SK-N-SH (cell line): ENCODE measurements around the gene CCHCR1. TPM values are rescaled to one million over a fixed set of nuclear protein-coding genes. Genes with fewer than 3 reads are reported as not detected.

Experiments used
- CTCF ChIA-PET: fragments of 300-600, 350-600 bp; formaldehyde crosslinking; extraction: SDS; loops from one replicate; lab custom pipeline; 2021; lab: Yijun Ruan, JAX
- POLR2A ChIA-PET: fragments of 350-600 bp; sonication (Branson Sonifier 250); formaldehyde crosslinking; extraction: SDS; loops from one replicate; lab custom pipeline; 2020; ENCODE audit warnings: antibody characterized with exemption, inconsistent platforms; lab: Yijun Ruan, JAX
- DNase-seq: peaks from one replicate; pipeline ENCODE4 v3.0.0; 2012
- H2AFZ ChIP-seq: fragments of 200-600 bp; sonication (generic); 2 replicates; pipeline ENCODE4 v1.8.1; 2016; ENCODE audit warnings: antibody characterized with exemption, mild to moderate bottlenecking, low read depth
- H3F3A ChIP-seq: fragments of 200-600 bp; sonication (generic); replicated peaks from 2 replicates; pipeline ENCODE3; 2016; ENCODE audit warnings: antibody characterized with exemption, mild to moderate bottlenecking; ENCODE audit not compliant: insufficient read depth
- H3K27ac ChIP-seq, 2 experiments: fragments of 200-500 bp in 1 of 2; fragments of 200-600 bp in 1 of 2; sonication (Bioruptor generic) in 1 of 2; sonication (generic), shearing (Covaris generic) in 1 of 2; 2 replicates each; pipeline versions ENCODE4 v1.5.1 to v1.6.1; 2014 to 2016; ENCODE audit warnings: low read depth in 2 of 2, inconsistent platforms in 1 of 2, low read length in 1 of 2, mild to moderate bottlenecking in 1 of 2, mixed read lengths in 1 of 2
- H3K27me3 ChIP-seq: fragments of 200-600 bp; sonication (generic), shearing (Covaris generic); 2 replicates; pipeline ENCODE4 v1.6.1; 2016; ENCODE audit warnings: mixed run types; ENCODE audit not compliant: insufficient read depth
- H3K36me3 ChIP-seq, 2 experiments: fragments of 200-500 bp in 1 of 2; fragments of 200-600 bp in 1 of 2; sonication (Bioruptor generic) in 1 of 2; sonication (generic) in 1 of 2; replicated peaks in 1 of 2; 2 replicates each; pipeline versions ENCODE3 to v1.5.1; 2014 to 2016; ENCODE audit warnings: low read length in 1 of 2, mild to moderate bottlenecking in 1 of 2; ENCODE audit not compliant: insufficient read depth in 2 of 2, control insufficient read depth in 1 of 2
- H3K4me1 ChIP-seq, 2 experiments: fragments of 200-500 bp in 1 of 2; fragments of 200-600 bp in 1 of 2; sonication (Bioruptor generic) in 1 of 2; sonication (generic), shearing (Covaris generic) in 1 of 2; 2 replicates each; pipeline versions ENCODE4 v1.5.1 to v1.6.1; 2014 to 2016; ENCODE audit warnings: low read depth in 1 of 2, low read length in 1 of 2, mixed run types in 1 of 2; ENCODE audit not compliant: insufficient read depth in 2 of 2, control insufficient read depth in 1 of 2
- H3K4me2 ChIP-seq: fragments of 200-600 bp; sonication (generic), shearing (Covaris generic); 2 replicates; pipeline ENCODE4 v1.6.1; 2017; ENCODE audit warnings: mixed run types
- H3K4me3 ChIP-seq, 2 experiments: fragments of 200-500 bp in 1 of 2; fragments of 200-600 bp in 1 of 2; sonication (Bioruptor generic) in 1 of 2; sonication (generic), shearing (Covaris generic) in 1 of 2; 2 replicates each; pipeline versions ENCODE4 v1.5.1 to v1.8.1; 2014 to 2016; ENCODE audit warnings: low read depth in 2 of 2, inconsistent platforms in 1 of 2, low read length in 1 of 2, mild to moderate bottlenecking in 1 of 2, mixed read lengths in 1 of 2, moderate library complexity in 1 of 2
- H3K79me2 ChIP-seq: fragments of 200-600 bp; sonication (generic); 2 replicates; pipeline ENCODE4 v1.8.1; 2017; ENCODE audit warnings: mild to moderate bottlenecking; ENCODE audit not compliant: insufficient read depth
- H3K9ac ChIP-seq: fragments of 200-600 bp; sonication (generic); 2 replicates; pipeline ENCODE4 v1.6.1; 2017; ENCODE audit warnings: mixed run types
- H3K9me2 ChIP-seq: fragments of 200-600 bp; sonication (generic); 2 replicates; pipeline ENCODE4 v1.6.1; 2017; ENCODE audit warnings: mixed run types
- H3K9me3 ChIP-seq: fragments of 200-600 bp; sonication (generic); 2 replicates; pipeline ENCODE4 v1.6.1; 2017; ENCODE audit warnings: mixed run types, mild to moderate bottlenecking, moderate library complexity
- H4K20me1 ChIP-seq: fragments of 200-600 bp; sonication (generic); 2 replicates; pipeline ENCODE4 v1.6.1; 2017; ENCODE audit warnings: mild to moderate bottlenecking, mixed run types; ENCODE audit not compliant: insufficient read depth
- CHD2 ChIP-seq: fragments of 150-350 bp; IDR thresholded peaks from 2 replicates; pipeline ENCODE4 v1.6.1; 2018; ENCODE audit warnings: low read length; ENCODE audit not compliant: partially characterized antibody
- ELF1 ChIP-seq: IDR thresholded peaks from 2 replicates; pipeline ENCODE4 v1.4.0; 2012
- EP300 ChIP-seq, 2 experiments: IDR thresholded peaks; 2 replicates each; pipeline versions ENCODE4 v1.4.0 to v1.6.1; 2012; ENCODE audit warnings: borderline replicate concordance in 1 of 2, low read depth in 1 of 2, low read length in 1 of 2
- EZH2phosphoT487 ChIP-seq: fragments of 200-600 bp; sonication (generic); IDR thresholded peaks from 2 replicates; pipeline ENCODE4 v1.6.1; 2017; ENCODE audit warnings: low read depth, mixed run types, mild to moderate bottlenecking, antibody characterized with exemption, moderate library complexity, borderline replicate concordance
- FOXJ3 ChIP-seq: sonication (generic); formaldehyde crosslinking; IDR thresholded peaks from 2 replicates; pipeline ENCODE4 v1.5.1; 2020; ENCODE audit warnings: mild to moderate bottlenecking, missing genetic modification reagents
- MXI1 ChIP-seq: IDR thresholded peaks from 2 replicates; pipeline ENCODE4 v1.6.1; 2012; ENCODE audit warnings: mild to moderate bottlenecking, low read depth, low read length, improper control_type of control experiment
- NFIC ChIP-seq: IDR thresholded peaks from 2 replicates; pipeline ENCODE4 v1.4.0; 2012; ENCODE audit warnings: borderline replicate concordance
- PBX3 ChIP-seq: IDR thresholded peaks from 2 replicates; pipeline ENCODE4; 2012
- RAD21 ChIP-seq: IDR thresholded peaks from 2 replicates; pipeline ENCODE4 v1.6.1; 2012; ENCODE audit warnings: mild to moderate bottlenecking, low read length
- RCOR1 ChIP-seq: fragments of 150-350 bp; IDR thresholded peaks from 2 replicates; pipeline ENCODE4 v1.6.1; 2017; ENCODE audit warnings: antibody characterized with exemption, low read length
- RFX5 ChIP-seq: IDR thresholded peaks from 2 replicates; pipeline ENCODE4 v1.6.1; 2012; ENCODE audit warnings: mild to moderate bottlenecking, improper control_type of control experiment, low read length
- RXRA ChIP-seq: IDR thresholded peaks from 2 replicates; pipeline ENCODE4 v1.4.0; 2012; ENCODE audit warnings: low read depth, mild to moderate bottlenecking, borderline replicate concordance
- SMC3 ChIP-seq: IDR thresholded peaks from 2 replicates; pipeline ENCODE4 v1.6.1; 2012; ENCODE audit warnings: low read depth, low read length, improper control_type of control experiment
- TAF1 ChIP-seq: IDR thresholded peaks from 2 replicates; pipeline ENCODE4 v1.6.1; 2012; ENCODE audit warnings: low read depth, mild to moderate bottlenecking, low read length, moderate library complexity, borderline replicate concordance
- WGBS: methylation state at CpG from one replicate; pipeline ENCODE4 v1.1.6; 2017; ENCODE audit warnings: low lambda C conversion rate; 5-methylcytosine and 5-hydroxymethylcytosine counted together
- polyA plus RNA-seq, 3 experiments: library from polyadenylated mRNA; depleted of rRNA; stranded (reverse); fragments of >200 nt; gene quantifications; 2 replicates each; pipeline ENCODE4 v1.2.3, GENCODE V29; 2012

The CCHCR1 gene
- polyA plus RNA-seq, 1 of the 3 experiments (the other 2 are of a cell fraction), result 18.7 TPM

- no peak overlapping the region for H3K4me2 ChIP-seq
- no peak for DNase-seq
- ChIA-PET CTCF (interaction anchor here (3.1 to 4.8 kb wide), 2 partner anchors 61 to 235 kb away, joined by 16 to 21 read pairs; no protein-coding TSS in a partner anchor), POLR2A (no interaction called here)
- no peaks in the 10 kb centered on the region for H3K9me2 ChIP-seq
- H3K4me3 ChIP-seq, result no peak overlapping the region
- H2AFZ ChIP-seq, result no peak overlapping the region
- H3F3A ChIP-seq, result no peaks in the 10 kb centered on the region
- H3K36me3 ChIP-seq, result no peaks in the 10 kb centered on the region
- H3K27me3 ChIP-seq, result no peaks in the 10 kb centered on the region
- 65% methylated on average over 3 of the region's 3 CpGs for WGBS
- H3K9ac ChIP-seq, result no peak overlapping the region
- H3K27ac ChIP-seq, result no peak overlapping the region
- no peaks in the 10 kb centered on the region for H4K20me1 ChIP-seq
- no peak for TF ChIP-seq EP300 (IDR thresholded peaks at IDR 0.05; ENCODE audit: borderline replicate concordance in 1 of 2, low read depth in 1 of 2, low read length in 1 of 2)
- no peak for TF ChIP-seq CHD2
- no peak for TF ChIP-seq MXI1
- TF ChIP-seq RCOR1, result no peak
- TF ChIP-seq RXRA, result no peak
- TF ChIP-seq TAF1, result no peak
- no peak for TF ChIP-seq NFIC
- TF ChIP-seq PBX3, result no peak
- TF ChIP-seq FOXJ3 (CRISPR knock-in tag), result no peak
- TF ChIP-seq RFX5, result no peak
- TF ChIP-seq RAD21, result no peak
- TF ChIP-seq ELF1, result no peak
- TF ChIP-seq SMC3, result no peak
- TF ChIP-seq, all 33 proteins: peak for 0
- no peaks in the 10 kb centered on the region for H3K9me3 ChIP-seq
- H3K4me1 ChIP-seq, result no peaks in the 10 kb centered on the region
- no peaks in the 10 kb centered on the region for H3K79me2 ChIP-seq
These were observed 26.0 kb downstream of the CCHCR1 start for GRCh38 chr6:31131595-31131994.

DNA sequence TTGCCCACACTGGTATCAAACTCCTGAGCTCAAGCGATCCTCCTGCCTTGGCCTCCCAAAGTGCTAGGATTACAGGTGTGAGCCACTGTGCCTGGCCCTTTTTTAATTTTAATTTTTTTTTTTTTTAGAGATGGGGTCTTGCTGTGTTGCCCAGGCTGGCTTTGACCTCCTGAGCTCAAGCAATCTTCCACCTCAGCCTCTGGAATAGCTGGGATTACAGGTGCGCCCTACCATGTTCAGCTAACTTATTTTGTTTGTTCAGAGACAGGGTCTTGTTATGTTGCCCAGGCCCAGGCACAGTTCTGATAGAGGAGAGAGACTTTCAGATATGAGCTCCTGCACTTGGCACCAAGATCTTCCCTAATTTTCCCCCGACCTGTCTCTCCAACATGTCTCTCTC lies 26.9 kb downstream of the CCHCR1 start:
- Histone ChIP-seq H2AFZ (no peak overlapping the region), H3K4me1 (no peaks in the 10 kb centered on the region), H3F3A (no peaks in the 10 kb centered on the region), H3K9me2 (no peaks in the 10 kb centered on the region), H3K27me3 (no peaks in the 10 kb centered on the region), H3K36me3 (no peaks in the 10 kb centered on the region), H3K4me3 (no peak overlapping the region), H4K20me1 (no peaks in the 10 kb centered on the region), H3K9ac (no peak overlapping the region), H3K9me3 (no peaks in the 10 kb centered on the region), H3K4me2 (no peak overlapping the region), H3K79me2 (no peaks in the 10 kb centered on the region), H3K27ac (no peak overlapping the region)
- DNase-seq, result no peak
- POLR2A ChIA-PET, result no interaction called here
- WGBS, result 47% methylated on average over 3 of the region's 3 CpGs
- no peak for TF ChIP-seq EZH2phosphoT487
- CTCF ChIA-PET, result interaction anchor here (0.8 to 4.8 kb wide), 3 partner anchors 44 to 236 kb away, joined by 3 to 21 read pairs (median 16); no protein-coding TSS in a partner anchor
